Fibroblast of mammary gland (primary cell): ENCODE measurements around the gene RPAP2.
A peak's percentile ranks its signal among the peaks of the same experiment; 100 is the strongest.

Experiments
- DNase-seq: peaks from one replicate; pipeline ENCODE4 v3.0.0-alpha.2; 2010; ENCODE audit warnings: low read depth
- H3K4me3 ChIP-seq: 2 replicates; pipeline ENCODE4 v1.5.1; 2011; ENCODE audit warnings: low read depth, mild to moderate bottlenecking, low read length, moderate library complexity; ENCODE audit not compliant: control insufficient read depth
- TF ChIP-seq, protein P1 (sequence below): conservative IDR thresholded peaks from 2 replicates; pipeline ENCODE4 v1.5.1; 2011; ENCODE audit warnings: low read depth, low read length, inconsistent platforms; ENCODE audit not compliant: control insufficient read depth, insufficient read depth

Gene RPAP2

DNA sequence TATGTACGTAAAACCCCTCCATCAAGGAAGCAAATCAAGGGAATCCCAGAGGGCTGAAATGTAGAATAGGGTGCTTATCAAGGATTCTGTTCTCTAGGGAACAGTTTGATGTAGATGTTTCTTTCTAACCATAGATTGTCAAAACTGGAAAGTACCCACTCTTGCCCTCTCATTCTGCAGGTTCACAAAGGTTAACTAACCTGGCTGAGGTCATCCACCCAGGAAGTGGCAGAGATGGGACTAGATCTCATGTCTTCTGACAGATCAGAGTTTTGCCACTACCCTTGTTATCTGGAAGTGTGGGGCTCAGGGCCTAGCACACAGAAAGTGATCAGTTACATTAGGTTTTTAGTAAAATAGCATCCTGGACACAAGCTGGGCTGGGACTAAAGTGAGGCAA lies 140.4 kb downstream of the RPAP2 start:
- no peak overlapping the region for H3K4me3 ChIP-seq
- TF ChIP-seq, protein P1, sequence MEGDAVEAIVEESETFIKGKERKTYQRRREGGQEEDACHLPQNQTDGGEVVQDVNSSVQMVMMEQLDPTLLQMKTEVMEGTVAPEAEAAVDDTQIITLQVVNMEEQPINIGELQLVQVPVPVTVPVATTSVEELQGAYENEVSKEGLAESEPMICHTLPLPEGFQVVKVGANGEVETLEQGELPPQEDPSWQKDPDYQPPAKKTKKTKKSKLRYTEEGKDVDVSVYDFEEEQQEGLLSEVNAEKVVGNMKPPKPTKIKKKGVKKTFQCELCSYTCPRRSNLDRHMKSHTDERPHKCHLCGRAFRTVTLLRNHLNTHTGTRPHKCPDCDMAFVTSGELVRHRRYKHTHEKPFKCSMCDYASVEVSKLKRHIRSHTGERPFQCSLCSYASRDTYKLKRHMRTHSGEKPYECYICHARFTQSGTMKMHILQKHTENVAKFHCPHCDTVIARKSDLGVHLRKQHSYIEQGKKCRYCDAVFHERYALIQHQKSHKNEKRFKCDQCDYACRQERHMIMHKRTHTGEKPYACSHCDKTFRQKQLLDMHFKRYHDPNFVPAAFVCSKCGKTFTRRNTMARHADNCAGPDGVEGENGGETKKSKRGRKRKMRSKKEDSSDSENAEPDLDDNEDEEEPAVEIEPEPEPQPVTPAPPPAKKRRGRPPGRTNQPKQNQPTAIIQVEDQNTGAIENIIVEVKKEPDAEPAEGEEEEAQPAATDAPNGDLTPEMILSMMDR = no peak
- no peak for DNase-seq

DNA sequence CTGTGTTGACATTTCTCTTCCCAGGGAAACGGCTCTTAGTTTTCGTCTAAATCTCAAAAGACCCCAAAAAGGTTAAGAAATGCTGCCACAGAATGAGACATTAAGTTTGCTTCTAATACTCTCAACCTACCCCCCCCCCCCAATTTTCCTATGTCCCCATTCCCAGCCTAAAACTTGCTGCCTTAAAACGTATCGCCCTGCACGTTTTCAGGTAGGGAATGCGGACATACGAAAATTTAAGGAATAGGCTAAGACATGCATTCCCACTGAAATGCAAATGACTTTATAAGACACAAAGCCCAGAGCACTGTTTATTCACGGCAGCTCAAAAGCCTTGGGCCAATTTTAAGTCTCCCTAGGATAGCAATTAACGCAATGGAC lies 142.4 kb downstream of the RPAP2 start:
- DNase-seq = no peak
- TF ChIP-seq, protein P1 = no peak

DNA sequence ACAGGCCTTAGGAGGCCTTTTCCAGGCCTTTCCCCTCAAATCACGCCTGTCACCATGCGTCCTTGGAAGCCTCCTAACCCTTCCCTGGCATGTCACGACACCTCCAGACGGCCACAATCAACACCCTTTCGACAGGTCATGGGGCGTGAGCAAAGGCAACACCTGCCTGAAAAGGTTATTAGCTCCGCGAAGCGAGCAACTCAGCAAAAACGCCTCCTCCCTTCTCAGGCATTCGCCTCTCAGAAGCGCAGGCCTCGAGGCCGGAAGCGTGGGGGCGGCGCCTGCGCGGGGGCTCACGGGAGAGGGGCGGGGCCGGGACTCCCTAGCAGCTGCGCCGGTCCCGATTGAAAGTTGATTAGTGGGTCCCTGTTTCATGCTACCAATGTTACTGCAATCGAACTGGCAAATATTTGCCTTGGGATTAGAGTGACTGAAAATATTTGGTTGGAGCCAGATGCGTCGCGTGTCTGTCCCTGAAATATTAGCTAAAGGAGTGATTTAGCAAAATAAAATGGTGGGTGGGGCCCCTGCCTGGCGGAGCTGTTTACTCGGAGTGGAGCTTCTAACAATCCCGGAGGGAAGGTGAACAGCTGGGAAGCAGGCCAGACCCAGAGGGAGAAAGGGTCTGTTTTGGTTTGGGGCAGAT lies 143.0 kb downstream of the RPAP2 start:
- TF ChIP-seq, protein P1 = no peak
- DNase-seq = no peak
- peak overlapping the region; percentile 9 for H3K4me3 ChIP-seq

More for the DNA sequence above, 142.4 kb downstream of the RPAP2 start:
- no peak overlapping the region for H3K4me3 ChIP-seq

DNA sequence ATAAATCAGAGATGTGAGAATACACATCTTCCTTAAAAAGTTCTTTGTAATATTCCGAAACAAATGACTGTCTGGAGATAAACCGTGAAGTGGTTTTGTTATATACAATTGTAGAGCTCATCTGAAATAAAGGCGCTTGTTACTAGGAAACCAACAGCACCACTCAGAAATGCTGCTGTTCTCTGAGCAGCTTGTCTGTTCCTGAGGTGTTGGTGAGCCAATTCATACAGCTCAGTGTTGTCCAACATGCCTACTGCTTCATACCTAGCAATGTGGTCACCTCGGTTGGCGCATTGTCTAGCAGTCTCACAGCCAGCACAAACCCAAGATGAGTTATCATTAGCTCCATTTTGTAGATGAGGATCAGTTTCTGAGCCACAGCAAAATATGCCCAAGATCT lies 143.5 kb downstream of the RPAP2 start:
- no peak overlapping the region for H3K4me3 ChIP-seq
- TF ChIP-seq, protein P1 = no peak
- DNase-seq = no peak

DNA sequence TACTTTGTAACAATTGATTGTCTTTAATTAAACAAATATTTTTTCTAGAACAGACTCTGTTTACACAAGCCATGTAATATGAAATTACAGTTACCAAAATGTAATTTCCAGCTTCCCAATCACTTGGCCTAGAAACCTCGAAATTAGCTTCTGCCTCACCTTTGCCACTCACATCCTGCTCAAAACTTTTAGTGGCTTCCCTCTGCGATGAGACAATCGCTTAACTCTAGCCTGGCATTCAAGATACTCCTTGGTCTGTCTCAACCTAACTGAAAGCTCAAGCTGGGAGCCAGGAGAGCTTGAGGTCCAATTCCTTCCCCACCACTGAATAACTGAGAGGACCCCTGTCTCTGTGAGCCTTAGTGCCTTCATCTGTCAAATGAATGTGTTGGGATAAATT lies 145.0 kb downstream of the RPAP2 start:
- no peak for DNase-seq
- TF ChIP-seq, protein P1 = no peak
- no peak overlapping the region for H3K4me3 ChIP-seq

DNA sequence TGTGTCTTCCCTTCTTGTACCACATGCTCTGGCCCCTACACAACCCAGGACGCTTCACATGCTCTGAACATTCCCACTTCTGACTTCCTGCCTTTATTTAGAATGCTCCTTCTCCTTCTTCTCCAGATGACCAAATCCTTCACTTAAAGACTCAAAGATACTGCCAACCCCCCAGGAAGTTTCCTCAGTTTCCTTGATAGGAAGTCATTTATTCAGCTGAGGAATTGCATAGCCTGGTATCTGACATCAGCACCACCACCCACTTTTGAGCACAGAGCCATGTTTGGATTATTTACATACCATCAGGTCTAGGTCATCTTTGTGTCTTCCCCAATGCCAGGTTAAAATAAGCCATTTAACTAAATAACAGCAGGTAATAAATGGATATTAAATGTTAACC lies 145.5 kb downstream of the RPAP2 start:
- no peak overlapping the region for H3K4me3 ChIP-seq
- TF ChIP-seq, protein P1 = no peak
- DNase-seq = peak; percentile 9

DNA sequence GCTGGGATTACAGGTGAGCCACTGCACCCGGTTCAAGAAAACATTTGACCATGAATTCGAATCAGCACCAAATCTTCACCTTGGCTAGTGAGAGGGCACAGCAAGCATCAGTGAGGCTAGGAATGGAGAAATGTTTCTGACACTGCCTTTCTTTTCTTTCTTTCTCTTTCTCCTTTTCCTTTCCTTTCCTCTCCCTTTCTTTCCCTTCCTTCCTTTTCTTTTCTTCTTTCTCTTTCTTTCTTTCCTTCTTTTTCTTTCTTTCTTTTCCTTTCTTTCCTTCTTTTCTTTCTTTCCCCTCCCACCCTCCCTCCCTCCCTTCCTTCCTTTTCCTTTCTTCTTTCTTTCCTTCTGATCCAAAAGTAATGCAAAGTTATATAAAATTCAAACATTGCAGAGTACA lies 147.0 kb downstream of the RPAP2 start:
- no peak overlapping the region for H3K4me3 ChIP-seq
- no peak for DNase-seq
- TF ChIP-seq, protein P1 = no peak
